ENCODE data around the gene CAPN5. TPM values are rescaled to one million over a fixed set of nuclear protein-coding genes. Genes with fewer than 3 reads are reported as not detected.

Gene CAPN5
- total and polyA plus RNA-seq, 2 of the 13 experiments (the other 11 are each of a cell fraction or from before 2014, with no cell fraction given) = 0.27 to 1.2 TPM

- peak; percentile 27; the same call in 1 of the 2 replicates for TF ChIP-seq ZNF574 (CRISPR knock-in tag; IDR thresholded peaks at IDR 0.05)
- TF ChIP-seq DDIT3 (CRISPR knock-in tag; IDR thresholded peaks at IDR 0.05) = no peak
- TF ChIP-seq ZFP91 (CRISPR knock-in tag; IDR thresholded peaks at IDR 0.05; ENCODE audit: borderline replicate concordance) = peak; percentile 68; the same call in 1 of the 2 replicates
- TF ChIP-seq ZBTB25 (CRISPR knock-in tag; IDR thresholded peaks at IDR 0.05) = no peak
- TF ChIP-seq KAT8 (CRISPR knock-in tag; IDR thresholded peaks at IDR 0.05) = no peak
- TF ChIP-seq DZIP1 (CRISPR knock-in tag; IDR thresholded peaks at IDR 0.05) = no peak
- no peak for TF ChIP-seq FOXJ3 (CRISPR knock-in tag; IDR thresholded peaks at IDR 0.05; ENCODE audit: borderline replicate concordance)
- no peak; the same call in 1 of the 2 replicates for TF ChIP-seq WIZ (CRISPR knock-in tag; IDR thresholded peaks at IDR 0.05)
- TF ChIP-seq HDAC2 (CRISPR knock-in tag; IDR thresholded peaks at IDR 0.05) = peak; percentile 43; the same call in 1 of the 2 replicates
- peak; percentile 40 for TF ChIP-seq ZFY (CRISPR knock-in tag; IDR thresholded peaks at IDR 0.05)
- 0 out of 2 replicates have a peak, but pooled peaks have one; percentile 26 for TF ChIP-seq HNF1B (CRISPR knock-in tag; IDR thresholded peaks at IDR 0.05)
- no peak for TF ChIP-seq ZNF556 (CRISPR knock-in tag; IDR thresholded peaks at IDR 0.05; ENCODE audit: borderline replicate concordance)
- no peak for TF ChIP-seq ZFAT (CRISPR knock-in tag; conservative IDR thresholded peaks at IDR 0.05)
- no peak for TF ChIP-seq ZNF230 (CRISPR knock-in tag; IDR thresholded peaks at IDR 0.05)
- no peak; the same call in 1 of the 2 replicates for TF ChIP-seq MIXL1 (CRISPR knock-in tag; IDR thresholded peaks at IDR 0.05)
- no peak for TF ChIP-seq CREB3 (CRISPR knock-in tag; IDR thresholded peaks at IDR 0.05)
These were observed 20.0 kb downstream of the CAPN5 start (continued) for GRCh38 chr11:77086521-77087472.

Measured in HepG2 (cell line).